ENCODE data around the gene MRNIP. TPM values are rescaled to one million over a fixed set of nuclear protein-coding genes. Genes with fewer than 3 reads are reported as not detected.

The MRNIP gene
- polyA plus RNA-seq, 2 of the 4 experiments (the other 2 are of a cell fraction) = 21.4 to 29.7 TPM

GRCh38 chr5:179886190-179886911 lies 27.7 kb upstream of the MRNIP start:
- CTCF ChIA-PET = interaction anchor here (1.1 kb wide), 1 partner anchor 35 kb away, joined by 4 read pairs; no protein-coding TSS in a partner anchor
- DNase-seq (ENCODE audit: low read depth in 1 of 2, low spot score in 1 of 2) (no peak), FAIRE-seq (no peak), ATAC-seq (no peak)
- no peak overlapping the region for H3K4me3 ChIP-seq
- H3K9me3 ChIP-seq = peaks cover 40% of the 10 kb centered on the region
- TF ChIP-seq JUNB (IDR thresholded peaks at IDR 0.05) (no peak), RARB (CRISPR knock-in tag; IDR thresholded peaks at IDR 0.05) (no peak), ESRRA (IDR thresholded peaks at IDR 0.05; ENCODE audit: borderline replicate concordance, low read length) (no peak), MAFK (IDR thresholded peaks at IDR 0.05; ENCODE audit: partially characterized antibody) (no peak)
- no peaks in the 10 kb centered on the region for H3K4me1 ChIP-seq
- 91% methylated on average over 14 of the region's 14 CpGs for WGBS (ENCODE audit: missing lambda C conversion rate)
- H3K27ac ChIP-seq = no peak overlapping the region
- POLR2A ChIA-PET = no interaction called here
- no peak overlapping the region for H3K4me2 ChIP-seq

- Histone ChIP-seq H3K4me3 (no peak overlapping the region), H3K9me3 (peaks cover 40% of the 10 kb centered on the region), H3K4me2 (no peak overlapping the region), H3K4me1 (no peaks in the 10 kb centered on the region), H3K27ac (no peak overlapping the region)
- POLR2A ChIA-PET = no interaction called here
- ATAC-seq (no peak), FAIRE-seq (no peak), DNase-seq (ENCODE audit: low read depth in 1 of 2, low spot score in 1 of 2) (no peak)
- CTCF ChIA-PET = no interaction called here
- no peak for TF ChIP-seq HEYL (CRISPR knock-in tag; IDR thresholded peaks at IDR 0.05)
- no peak for TF ChIP-seq RFX5 (IDR thresholded peaks at IDR 0.05)
- no peak for TF ChIP-seq PHF8 (IDR thresholded peaks at IDR 0.05; ENCODE audit: borderline replicate concordance, low read depth)
- no peak for TF ChIP-seq KDM1A (IDR thresholded peaks at IDR 0.05; ENCODE audit: low read depth)
- TF ChIP-seq ELK1 (IDR thresholded peaks at IDR 0.05; ENCODE audit: low read depth, low read length) = no peak
- 97% methylated on average over 13 of the region's 13 CpGs for WGBS (ENCODE audit: missing lambda C conversion rate)
These were observed 27.0 kb upstream of the MRNIP start for GRCh38 chr5:179885491-179886090.

GRCh38 chr5:179883163-179883562 lies 24.5 kb upstream of the MRNIP start:
- FAIRE-seq (no peak), ATAC-seq (no peak), DNase-seq (ENCODE audit: low read depth in 1 of 2, low spot score in 1 of 2) (no peak)
- no peaks in the 10 kb centered on the region for H3K4me1 ChIP-seq
- H3K4me3 ChIP-seq = no peak overlapping the region
- no peak overlapping the region for H3K4me2 ChIP-seq
- TF ChIP-seq BCL3 (IDR thresholded peaks at IDR 0.05) = no peak
- no peak for TF ChIP-seq HOXA7 (CRISPR knock-in tag; IDR thresholded peaks at IDR 0.05)
- TF ChIP-seq FOSB (CRISPR knock-in tag; IDR thresholded peaks at IDR 0.05) = no peak
- no peak for TF ChIP-seq ELK1 (IDR thresholded peaks at IDR 0.05; ENCODE audit: low read depth, low read length)
- no peak for TF ChIP-seq SREBF2 (IDR thresholded peaks at IDR 0.05)
- no peak for TF ChIP-seq ZC3H11A (IDR thresholded peaks at IDR 0.05)
- no peak for TF ChIP-seq GATA3 (IDR thresholded peaks at IDR 0.05; ENCODE audit: borderline replicate concordance)
- no peak for TF ChIP-seq CBX8 (IDR thresholded peaks at IDR 0.05)
- TF ChIP-seq JUN (IDR thresholded peaks at IDR 0.05) = no peak
- WGBS (ENCODE audit: missing lambda C conversion rate) = 94% methylated on average over 3 of the region's 3 CpGs
- ChIA-PET CTCF (interaction anchor here (0.9 to 1.1 kb wide), 3 partner anchors 10 to 17 kb away, joined by 3 read pairs; no protein-coding TSS in a partner anchor), POLR2A (interaction anchor here (0.5 kb wide), 1 partner anchor 206 kb away, joined by 3 read pairs; no protein-coding TSS in a partner anchor)
- H3K27ac ChIP-seq = no peak overlapping the region
- peaks cover 40% of the 10 kb centered on the region for H3K9me3 ChIP-seq
